Measurements from ENCODE around the gene NOL9. TPM values are rescaled to one million over a fixed set of nuclear protein-coding genes. Genes with fewer than 3 reads are reported as not detected.

The NOL9 gene
- total and polyA plus RNA-seq, 9 of the 15 experiments (the other 6 are each of a cell fraction or from before 2014, with no cell fraction given), result 5.6 to 76.5 (median 47.3) TPM

DNA sequence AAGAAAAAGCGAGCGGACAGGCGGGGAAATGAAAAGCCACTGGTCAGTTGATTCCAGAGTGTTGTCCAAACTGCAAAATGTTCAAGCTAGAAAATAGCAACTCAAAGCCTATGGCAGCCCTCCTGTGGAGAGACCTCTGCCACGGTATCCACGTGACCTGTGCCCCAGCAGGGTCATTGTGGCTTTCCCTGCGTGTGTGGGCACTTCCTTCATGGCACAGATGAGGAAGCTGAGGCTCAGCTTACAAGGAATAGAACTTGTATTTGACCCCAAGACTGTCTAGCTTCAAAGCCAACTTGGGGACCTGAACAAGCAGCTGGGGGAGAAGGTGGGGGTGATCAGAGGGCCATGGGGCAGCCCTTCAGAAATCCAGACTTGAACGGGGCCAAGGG, 47.3 kb downstream of the NOL9 start:
- POLR2A ChIA-PET, result interaction anchor here (0.6 to 6.1 kb wide), 11 partner anchors 10 to 144 kb away, joined by 3 to 57 read pairs (median 3); partner anchors contain the start of genes NOL9 and TAS1R1
- TF ChIP-seq CBFA2T3 (IDR thresholded peaks at IDR 0.05) (no peak), CSDE1 (IDR thresholded peaks at IDR 0.05) (no peak), ZNF668 (CRISPR knock-in tag; IDR thresholded peaks at IDR 0.05) (no peak), STAT5A (IDR thresholded peaks at IDR 0.05; ENCODE audit: borderline replicate concordance, low read length) (no peak), RHOXF2B (CRISPR knock-in tag; conservative IDR thresholded peaks at IDR 0.05) (no peak), TOE1 (IDR thresholded peaks at IDR 0.05; ENCODE audit: borderline replicate concordance) (no peak), TOE1 (CRISPR knock-in tag; IDR thresholded peaks at IDR 0.05; ENCODE audit: borderline replicate concordance, low read depth) (no peak)
- TF ChIP-seq, protein P1, sequence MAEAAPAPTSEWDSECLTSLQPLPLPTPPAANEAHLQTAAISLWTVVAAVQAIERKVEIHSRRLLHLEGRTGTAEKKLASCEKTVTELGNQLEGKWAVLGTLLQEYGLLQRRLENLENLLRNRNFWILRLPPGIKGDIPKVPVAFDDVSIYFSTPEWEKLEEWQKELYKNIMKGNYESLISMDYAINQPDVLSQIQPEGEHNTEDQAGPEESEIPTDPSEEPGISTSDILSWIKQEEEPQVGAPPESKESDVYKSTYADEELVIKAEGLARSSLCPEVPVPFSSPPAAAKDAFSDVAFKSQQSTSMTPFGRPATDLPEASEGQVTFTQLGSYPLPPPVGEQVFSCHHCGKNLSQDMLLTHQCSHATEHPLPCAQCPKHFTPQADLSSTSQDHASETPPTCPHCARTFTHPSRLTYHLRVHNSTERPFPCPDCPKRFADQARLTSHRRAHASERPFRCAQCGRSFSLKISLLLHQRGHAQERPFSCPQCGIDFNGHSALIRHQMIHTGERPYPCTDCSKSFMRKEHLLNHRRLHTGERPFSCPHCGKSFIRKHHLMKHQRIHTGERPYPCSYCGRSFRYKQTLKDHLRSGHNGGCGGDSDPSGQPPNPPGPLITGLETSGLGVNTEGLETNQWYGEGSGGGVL (CRISPR knock-in tag; IDR thresholded peaks at IDR 0.05), result no peak
- TF ChIP-seq, protein P2, sequence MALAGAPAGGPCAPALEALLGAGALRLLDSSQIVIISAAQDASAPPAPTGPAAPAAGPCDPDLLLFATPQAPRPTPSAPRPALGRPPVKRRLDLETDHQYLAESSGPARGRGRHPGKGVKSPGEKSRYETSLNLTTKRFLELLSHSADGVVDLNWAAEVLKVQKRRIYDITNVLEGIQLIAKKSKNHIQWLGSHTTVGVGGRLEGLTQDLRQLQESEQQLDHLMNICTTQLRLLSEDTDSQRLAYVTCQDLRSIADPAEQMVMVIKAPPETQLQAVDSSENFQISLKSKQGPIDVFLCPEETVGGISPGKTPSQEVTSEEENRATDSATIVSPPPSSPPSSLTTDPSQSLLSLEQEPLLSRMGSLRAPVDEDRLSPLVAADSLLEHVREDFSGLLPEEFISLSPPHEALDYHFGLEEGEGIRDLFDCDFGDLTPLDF (CRISPR knock-in tag; IDR thresholded peaks at IDR 0.05), result no peak
- TF ChIP-seq, protein P3, sequence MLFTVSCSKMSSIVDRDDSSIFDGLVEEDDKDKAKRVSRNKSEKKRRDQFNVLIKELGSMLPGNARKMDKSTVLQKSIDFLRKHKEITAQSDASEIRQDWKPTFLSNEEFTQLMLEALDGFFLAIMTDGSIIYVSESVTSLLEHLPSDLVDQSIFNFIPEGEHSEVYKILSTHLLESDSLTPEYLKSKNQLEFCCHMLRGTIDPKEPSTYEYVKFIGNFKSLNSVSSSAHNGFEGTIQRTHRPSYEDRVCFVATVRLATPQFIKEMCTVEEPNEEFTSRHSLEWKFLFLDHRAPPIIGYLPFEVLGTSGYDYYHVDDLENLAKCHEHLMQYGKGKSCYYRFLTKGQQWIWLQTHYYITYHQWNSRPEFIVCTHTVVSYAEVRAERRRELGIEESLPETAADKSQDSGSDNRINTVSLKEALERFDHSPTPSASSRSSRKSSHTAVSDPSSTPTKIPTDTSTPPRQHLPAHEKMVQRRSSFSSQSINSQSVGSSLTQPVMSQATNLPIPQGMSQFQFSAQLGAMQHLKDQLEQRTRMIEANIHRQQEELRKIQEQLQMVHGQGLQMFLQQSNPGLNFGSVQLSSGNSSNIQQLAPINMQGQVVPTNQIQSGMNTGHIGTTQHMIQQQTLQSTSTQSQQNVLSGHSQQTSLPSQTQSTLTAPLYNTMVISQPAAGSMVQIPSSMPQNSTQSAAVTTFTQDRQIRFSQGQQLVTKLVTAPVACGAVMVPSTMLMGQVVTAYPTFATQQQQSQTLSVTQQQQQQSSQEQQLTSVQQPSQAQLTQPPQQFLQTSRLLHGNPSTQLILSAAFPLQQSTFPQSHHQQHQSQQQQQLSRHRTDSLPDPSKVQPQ (CRISPR knock-in tag; IDR thresholded peaks at IDR 0.05; ENCODE audit: borderline replicate concordance), result no peak
- TF ChIP-seq, protein P4, sequence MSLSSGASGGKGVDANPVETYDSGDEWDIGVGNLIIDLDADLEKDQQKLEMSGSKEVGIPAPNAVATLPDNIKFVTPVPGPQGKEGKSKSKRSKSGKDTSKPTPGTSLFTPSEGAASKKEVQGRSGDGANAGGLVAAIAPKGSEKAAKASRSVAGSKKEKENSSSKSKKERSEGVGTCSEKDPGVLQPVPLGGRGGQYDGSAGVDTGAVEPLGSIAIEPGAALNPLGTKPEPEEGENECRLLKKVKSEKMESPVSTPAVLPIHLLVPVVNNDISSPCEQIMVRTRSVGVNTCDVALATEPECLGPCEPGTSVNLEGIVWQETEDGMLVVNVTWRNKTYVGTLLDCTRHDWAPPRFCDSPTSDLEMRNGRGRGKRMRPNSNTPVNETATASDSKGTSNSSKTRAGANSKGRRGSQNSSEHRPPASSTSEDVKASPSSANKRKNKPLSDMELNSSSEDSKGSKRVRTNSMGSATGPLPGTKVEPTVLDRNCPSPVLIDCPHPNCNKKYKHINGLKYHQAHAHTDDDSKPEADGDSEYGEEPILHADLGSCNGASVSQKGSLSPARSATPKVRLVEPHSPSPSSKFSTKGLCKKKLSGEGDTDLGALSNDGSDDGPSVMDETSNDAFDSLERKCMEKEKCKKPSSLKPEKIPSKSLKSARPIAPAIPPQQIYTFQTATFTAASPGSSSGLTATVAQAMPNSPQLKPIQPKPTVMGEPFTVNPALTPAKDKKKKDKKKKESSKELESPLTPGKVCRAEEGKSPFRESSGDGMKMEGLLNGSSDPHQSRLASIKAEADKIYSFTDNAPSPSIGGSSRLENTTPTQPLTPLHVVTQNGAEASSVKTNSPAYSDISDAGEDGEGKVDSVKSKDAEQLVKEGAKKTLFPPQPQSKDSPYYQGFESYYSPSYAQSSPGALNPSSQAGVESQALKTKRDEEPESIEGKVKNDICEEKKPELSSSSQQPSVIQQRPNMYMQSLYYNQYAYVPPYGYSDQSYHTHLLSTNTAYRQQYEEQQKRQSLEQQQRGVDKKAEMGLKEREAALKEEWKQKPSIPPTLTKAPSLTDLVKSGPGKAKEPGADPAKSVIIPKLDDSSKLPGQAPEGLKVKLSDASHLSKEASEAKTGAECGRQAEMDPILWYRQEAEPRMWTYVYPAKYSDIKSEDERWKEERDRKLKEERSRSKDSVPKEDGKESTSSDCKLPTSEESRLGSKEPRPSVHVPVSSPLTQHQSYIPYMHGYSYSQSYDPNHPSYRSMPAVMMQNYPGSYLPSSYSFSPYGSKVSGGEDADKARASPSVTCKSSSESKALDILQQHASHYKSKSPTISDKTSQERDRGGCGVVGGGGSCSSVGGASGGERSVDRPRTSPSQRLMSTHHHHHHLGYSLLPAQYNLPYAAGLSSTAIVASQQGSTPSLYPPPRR (CRISPR knock-in tag; IDR thresholded peaks at IDR 0.05; ENCODE audit: borderline replicate concordance), result no peak
- H3K4me3 ChIP-seq, result no peak overlapping the region
- no peaks in the 10 kb centered on the region for H3K36me3 ChIP-seq (ENCODE audit: control insufficient read depth, insufficient read depth, low read length)
- no peaks in the 10 kb centered on the region for H3K9me3 ChIP-seq (replicated peaks; ENCODE audit: control insufficient read depth, insufficient read depth, low read depth, low read length)
- ATAC-seq (no peak), FAIRE-seq (peak; percentile 65), DNase-seq (ENCODE audit: extremely low read depth in 1 of 4, low spot score in 3 of 4) (no peak)
- peaks cover 30% of the 10 kb centered on the region; the same call in 1 of the 2 replicates for H4K20me1 ChIP-seq (replicated peaks; ENCODE audit: control insufficient read depth, insufficient read depth, low read length)
- intact Hi-C loops (cut with micrococcal nuclease) (no loop called here), in situ Hi-C loops (cut with MboI) (no loop called here)
- no peak overlapping the region for H2AFZ ChIP-seq (ENCODE audit: low read depth, low read length)
- H3K27me3 ChIP-seq (ENCODE audit: control insufficient read depth in 2 of 2, insufficient read depth in 2 of 2, low read length in 2 of 2), result peaks cover 72 to 98% of the 10 kb centered on the region in 2 experiments
- no peak overlapping the region for H3K27ac ChIP-seq (ENCODE audit: extremely low read depth, low read depth, low read length)
- no TSS peak for BruUV-seq (replicated peaks)
- peaks cover 0 to 53% of the 10 kb centered on the region in 2 experiments; a peak in 2 of 5 replicates for H3K4me1 ChIP-seq (replicated peaks in 1 of 2; ENCODE audit: control insufficient read depth in 2 of 2, insufficient read depth in 2 of 2, low read length in 2 of 2)
- 9% methylated on average over 7 of the region's 7 CpGs for WGBS (ENCODE audit: insufficient coverage, low coverage, missing lambda C conversion rate)
- no peaks in the 10 kb centered on the region for H3K9me1 ChIP-seq (ENCODE audit: control insufficient read depth, insufficient read depth, low read length)
- H3K79me2 ChIP-seq (ENCODE audit: control insufficient read depth, insufficient read depth, low read length), result no peaks in the 10 kb centered on the region
- CTCF ChIA-PET (ENCODE audit: low intra/inter-chr PET ratio), result no interaction called here
- H3K4me2 ChIP-seq (ENCODE audit: insufficient read depth, low read length), result no peak overlapping the region
- H3K9ac ChIP-seq (ENCODE audit: insufficient read depth in 1 of 2, low read depth in 2 of 2, low read length in 2 of 2), result no peak overlapping the region
